ENCODE data around the gene ZC2HC1B.

Gene ZC2HC1B

GRCh38 chr6:143970456-143971218 lies 106.4 kb downstream of the ZC2HC1B start:
- no peak for DNase-seq (ENCODE audit: extremely low spot score)
- ChIA-PET CTCF (no interaction called here), POLR2A (no interaction called here)
- TF ChIP-seq BHLHE40 (IDR thresholded peaks at IDR 0.05; ENCODE audit: borderline replicate concordance) (no peak), PKNOX1 (IDR thresholded peaks at IDR 0.05) (no peak), FOXM1 (IDR thresholded peaks at IDR 0.05; ENCODE audit: borderline replicate concordance) (no peak), CTBP1 (IDR thresholded peaks at IDR 0.05; ENCODE audit: borderline replicate concordance) (no peak), ELF4 (IDR thresholded peaks at IDR 0.05) (no peak), TARDBP (IDR thresholded peaks at IDR 0.05) (no peak)

DNA sequence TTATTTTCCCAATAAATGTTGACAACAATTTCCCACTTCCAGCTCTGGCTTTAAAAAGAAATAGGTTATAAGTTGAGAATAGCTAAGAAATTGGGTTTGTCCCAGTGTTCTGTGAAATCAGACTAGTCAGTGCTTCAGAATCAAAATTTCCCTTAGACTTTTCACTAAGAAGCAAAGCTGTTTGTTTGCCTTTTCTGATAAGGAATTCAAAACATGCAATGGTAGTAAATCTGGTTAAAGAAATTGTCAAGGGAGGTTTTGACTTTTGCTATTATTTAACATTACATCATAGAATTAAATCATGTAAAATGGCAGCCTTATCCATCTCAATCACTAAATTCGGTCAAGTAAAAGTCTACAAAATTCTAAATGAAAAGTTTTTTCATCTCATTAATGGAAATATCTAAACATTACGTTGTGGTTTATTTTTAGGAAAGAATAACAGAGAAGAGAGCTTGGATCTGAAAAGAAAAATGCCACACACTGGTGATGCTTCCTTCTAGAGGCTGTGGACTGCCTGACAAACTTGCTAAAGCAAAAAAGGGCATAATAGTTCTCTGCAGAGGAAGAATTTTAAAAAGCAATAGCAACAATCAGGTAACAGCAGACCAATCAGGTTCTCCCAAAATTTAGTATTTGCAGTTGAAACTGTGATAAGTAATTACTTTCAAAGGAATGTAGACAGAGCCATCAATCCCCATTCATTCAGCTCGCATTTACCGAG lies 107.4 kb downstream of the ZC2HC1B start:
- ChIA-PET CTCF (interaction anchor here (0.6 kb wide), 1 partner anchor 86 kb away, joined by 3 read pairs; no protein-coding TSS in a partner anchor), POLR2A (no interaction called here)
- TF ChIP-seq CTBP1 (IDR thresholded peaks at IDR 0.05; ENCODE audit: borderline replicate concordance): no peak
- TF ChIP-seq BHLHE40 (IDR thresholded peaks at IDR 0.05; ENCODE audit: borderline replicate concordance): no peak
- TF ChIP-seq FOXM1 (IDR thresholded peaks at IDR 0.05; ENCODE audit: borderline replicate concordance): no peak
- no peak for TF ChIP-seq TARDBP (IDR thresholded peaks at IDR 0.05)
- TF ChIP-seq ARNT (IDR thresholded peaks at IDR 0.05): no peak
- TF ChIP-seq ZNF384 (IDR thresholded peaks at IDR 0.05): no peak
- no peak for TF ChIP-seq NFRKB (IDR thresholded peaks at IDR 0.05)
- no peak for TF ChIP-seq FOXK2 (IDR thresholded peaks at IDR 0.05)
- TF ChIP-seq LEF1 (IDR thresholded peaks at IDR 0.05; ENCODE audit: borderline replicate concordance): no peak
- TF ChIP-seq SUZ12 (IDR thresholded peaks at IDR 0.05): no peak
- TF ChIP-seq ELF4 (IDR thresholded peaks at IDR 0.05): no peak
- TF ChIP-seq PKNOX1 (IDR thresholded peaks at IDR 0.05): no peak
- no peak for TF ChIP-seq FOXA1 (IDR thresholded peaks at IDR 0.05)
- no peak for TF ChIP-seq L3MBTL2 (conservative IDR thresholded peaks at IDR 0.05)
- no peak for TF ChIP-seq SP1 (IDR thresholded peaks at IDR 0.05)
- TF ChIP-seq HDGF (IDR thresholded peaks at IDR 0.05; ENCODE audit: borderline replicate concordance): no peak
- DNase-seq (ENCODE audit: extremely low spot score): no peak

DNA sequence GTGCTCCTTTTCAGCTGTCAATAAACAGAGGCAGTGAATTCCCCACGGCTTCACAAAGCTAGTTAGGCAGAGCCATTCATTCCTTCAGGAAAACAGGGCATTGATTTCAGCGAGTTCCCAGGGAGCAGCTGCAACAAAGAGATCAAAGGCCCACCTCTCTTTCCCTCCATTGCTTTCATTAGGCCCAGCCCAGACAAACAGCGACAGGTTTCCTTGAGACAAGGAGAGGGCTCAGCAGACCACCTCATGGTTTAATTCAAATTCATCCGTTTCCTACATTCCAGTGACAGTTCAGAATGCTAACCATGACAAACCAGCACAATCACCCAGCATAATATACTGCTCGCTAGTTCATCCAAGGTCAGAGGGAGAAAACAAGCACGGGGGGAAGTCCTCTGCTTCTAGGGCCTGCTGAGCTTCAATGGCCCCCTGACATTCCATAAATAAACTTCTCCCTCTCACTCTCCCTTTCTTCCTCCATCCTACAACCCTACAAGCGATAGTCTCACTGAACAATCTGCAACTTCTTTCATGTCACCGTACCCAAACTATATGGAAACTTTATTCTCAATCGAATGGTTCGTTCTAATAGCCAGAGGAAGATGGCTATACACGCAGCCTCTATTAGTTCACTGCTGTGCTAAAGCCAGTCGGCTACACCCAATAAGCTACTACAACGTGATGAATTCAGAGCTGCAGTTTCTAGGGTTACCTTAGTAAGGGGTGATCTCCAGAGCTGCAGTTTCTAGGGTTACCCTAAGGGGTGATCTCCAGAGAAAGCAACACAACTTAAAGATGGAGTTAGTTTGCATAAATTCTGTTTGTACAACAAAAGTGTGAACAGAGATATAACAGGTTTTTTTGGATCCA lies 109.1 kb downstream of the ZC2HC1B start:
- no peak for DNase-seq (ENCODE audit: extremely low spot score)
- CTCF ChIA-PET: interaction anchor here (1.1 kb wide), 1 partner anchor 33 kb away, joined by 5 read pairs; no protein-coding TSS in a partner anchor
- POLR2A ChIA-PET: interaction anchor here (0.6 kb wide), 1 partner anchor 277 kb away, joined by 3 read pairs; no protein-coding TSS in a partner anchor
- TF ChIP-seq SP1 (IDR thresholded peaks at IDR 0.05) (no peak), FOXK2 (IDR thresholded peaks at IDR 0.05) (no peak), L3MBTL2 (conservative IDR thresholded peaks at IDR 0.05) (no peak), FOXA1 (IDR thresholded peaks at IDR 0.05) (no peak), HDGF (IDR thresholded peaks at IDR 0.05; ENCODE audit: borderline replicate concordance) (no peak), LEF1 (IDR thresholded peaks at IDR 0.05; ENCODE audit: borderline replicate concordance) (no peak), TARDBP (IDR thresholded peaks at IDR 0.05) (no peak), ELF4 (IDR thresholded peaks at IDR 0.05) (no peak), NFRKB (IDR thresholded peaks at IDR 0.05) (no peak)

DNA sequence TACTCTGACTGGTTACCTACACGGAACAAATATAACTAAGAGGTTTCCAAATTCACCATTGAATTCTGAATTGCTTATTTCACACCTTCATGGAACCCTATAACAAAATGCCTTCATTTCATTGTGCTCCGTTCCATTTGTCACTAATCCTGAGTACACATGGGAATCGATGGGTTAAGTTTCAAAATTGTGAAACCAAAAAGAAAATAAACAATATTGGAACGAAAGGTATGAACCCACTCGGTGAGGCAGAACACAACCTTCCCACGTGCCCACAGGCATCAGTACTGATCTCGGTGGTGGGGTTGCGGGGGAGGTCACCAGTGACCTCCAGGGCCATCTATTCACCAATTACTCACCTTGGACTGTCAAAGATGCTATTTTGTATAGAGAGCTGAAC lies 109.8 kb downstream of the ZC2HC1B start:
- ChIA-PET POLR2A (interaction anchor here (0.6 kb wide), 1 partner anchor 276 kb away, joined by 3 read pairs; no protein-coding TSS in a partner anchor), CTCF (interaction anchor here (0.8 to 1.1 kb wide), 2 partner anchors 34 kb away, joined by 3 to 5 read pairs; no protein-coding TSS in a partner anchor)
- TF ChIP-seq FOXM1 (IDR thresholded peaks at IDR 0.05; ENCODE audit: borderline replicate concordance) (no peak), HDGF (IDR thresholded peaks at IDR 0.05; ENCODE audit: borderline replicate concordance) (no peak), NFRKB (IDR thresholded peaks at IDR 0.05) (no peak), ELF4 (IDR thresholded peaks at IDR 0.05) (no peak)
- DNase-seq (ENCODE audit: extremely low spot score): no peak

GRCh38 chr6:143976806-143977349 lies 112.6 kb downstream of the ZC2HC1B start:
- CTCF ChIA-PET: interaction anchor here (0.6 kb wide), 1 partner anchor 32 kb away, joined by 6 read pairs; no protein-coding TSS in a partner anchor
- DNase-seq (ENCODE audit: extremely low spot score): no peak
- TF ChIP-seq SP1 (IDR thresholded peaks at IDR 0.05): no peak
- no peak for TF ChIP-seq NFRKB (IDR thresholded peaks at IDR 0.05)
- no peak for TF ChIP-seq CTBP1 (IDR thresholded peaks at IDR 0.05; ENCODE audit: borderline replicate concordance)
- TF ChIP-seq FOXM1 (IDR thresholded peaks at IDR 0.05; ENCODE audit: borderline replicate concordance): no peak
- no peak for TF ChIP-seq SUZ12 (IDR thresholded peaks at IDR 0.05)
- TF ChIP-seq ARNT (IDR thresholded peaks at IDR 0.05): no peak
- no peak for TF ChIP-seq TARDBP (IDR thresholded peaks at IDR 0.05)
- TF ChIP-seq L3MBTL2 (conservative IDR thresholded peaks at IDR 0.05): no peak
- no peak for TF ChIP-seq FOXK2 (IDR thresholded peaks at IDR 0.05)
- POLR2A ChIA-PET: no interaction called here

DNA sequence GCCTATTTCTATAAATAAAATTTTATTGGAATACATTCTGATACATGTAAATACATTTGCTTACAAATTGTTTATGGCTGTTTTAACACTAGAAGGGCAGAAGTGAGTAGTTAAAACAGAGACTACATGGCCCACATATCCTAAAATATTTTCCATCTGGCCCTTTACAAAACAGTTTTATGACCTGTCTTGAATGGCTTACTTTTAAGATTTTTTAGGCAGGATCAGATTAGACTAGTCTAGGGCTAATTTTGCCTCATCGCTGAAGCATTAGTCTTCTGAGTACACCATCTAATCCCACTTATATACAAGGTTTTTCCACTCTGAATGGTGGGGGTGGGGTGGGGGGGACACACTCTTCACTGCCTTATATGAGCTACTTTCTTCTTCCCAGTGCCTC lies 116.6 kb downstream of the ZC2HC1B start:
- no peak for TF ChIP-seq ARNT (IDR thresholded peaks at IDR 0.05)
- no peak for TF ChIP-seq FOXM1 (IDR thresholded peaks at IDR 0.05; ENCODE audit: borderline replicate concordance)
- TF ChIP-seq HDGF (IDR thresholded peaks at IDR 0.05; ENCODE audit: borderline replicate concordance): no peak
- no peak for TF ChIP-seq ZNF384 (IDR thresholded peaks at IDR 0.05)
- no peak for TF ChIP-seq TARDBP (IDR thresholded peaks at IDR 0.05)
- no peak for TF ChIP-seq L3MBTL2 (conservative IDR thresholded peaks at IDR 0.05)
- no peak for TF ChIP-seq PKNOX1 (IDR thresholded peaks at IDR 0.05)
- no peak for TF ChIP-seq SUZ12 (IDR thresholded peaks at IDR 0.05)
- TF ChIP-seq ELF4 (IDR thresholded peaks at IDR 0.05): no peak
- CTCF ChIA-PET: no interaction called here
- no peak for DNase-seq (ENCODE audit: extremely low spot score)
- POLR2A ChIA-PET: no interaction called here

Data from HEK293T (cell line).